SU-DHL-6 (cell line): ENCODE data around the gene SLC6A8.
"Not testable (repeated sequence)": the region's sequence is repeated elsewhere in the genome, so short reads cannot be mapped to it uniquely, and the experiment has no call there.

Experiments
- H2AFZ ChIP-seq: fragments of 200-600 bp; sonication (generic); 2 replicates; pipeline ENCODE4 v1.6.1; 2014; ENCODE audit warnings: low read depth, mild to moderate bottlenecking, moderate library complexity, mixed read lengths, antibody characterized with exemption, low read length; ENCODE audit not compliant: severe bottlenecking
- H3F3A ChIP-seq: fragments of 200-600 bp; shearing (Covaris generic); 2 replicates; pipeline ENCODE4 v1.6.0; 2016; ENCODE audit warnings: antibody characterized with exemption, mild to moderate bottlenecking; ENCODE audit not compliant: insufficient read depth
- H3K27ac ChIP-seq: fragments of 200-600 bp; sonication (generic); 2 replicates; pipeline ENCODE4 v1.5.1; 2016; ENCODE audit warnings: low read depth, mild to moderate bottlenecking, low read length, moderate library complexity, mixed read lengths
- H3K27me3 ChIP-seq: fragments of 200-600 bp; sonication (generic), shearing (Covaris generic); 2 replicates; pipeline ENCODE4 v1.6.0; 2014; ENCODE audit warnings: mild to moderate bottlenecking, low read length
- H3K36me3 ChIP-seq: fragments of 200-600 bp; sonication (generic); 2 replicates; pipeline ENCODE4 v1.6.1; 2014; ENCODE audit warnings: mild to moderate bottlenecking, low read length, mixed read lengths
- H3K4me2 ChIP-seq: fragments of 300-600, 200-600 bp; shearing (Covaris generic), sonication (generic); 2 replicates; pipeline ENCODE4 v1.6.0; 2014; ENCODE audit warnings: low read length, low read depth, mild to moderate bottlenecking; ENCODE audit not compliant: poor library complexity, severe bottlenecking
- H3K4me3 ChIP-seq: fragments of 200-600 bp; sonication (generic); 2 replicates; pipeline ENCODE4 v1.5.1; 2014; ENCODE audit warnings: antibody characterized with exemption, low read length, mild to moderate bottlenecking, mixed read lengths; ENCODE audit not compliant: insufficient read depth, poor library complexity, severe bottlenecking
- H3K79me2 ChIP-seq: fragments of 200-600 bp; sonication (generic); 2 replicates; pipeline ENCODE4 v1.6.1; 2014; ENCODE audit warnings: mild to moderate bottlenecking, low read length, moderate library complexity; ENCODE audit not compliant: insufficient read depth
- H3K9ac ChIP-seq: fragments of 200-600 bp; sonication (generic); 2 replicates; pipeline ENCODE4 v1.7.0; 2014; ENCODE audit warnings: mild to moderate bottlenecking, low read length
- H3K9me2 ChIP-seq: fragments of 200-600 bp; sonication (generic); replicated peaks from 2 replicates; pipeline ENCODE4 v1.6.1; 2014; ENCODE audit warnings: low read length; ENCODE audit not compliant: insufficient read depth
- H3K9me3 ChIP-seq: fragments of 200-600 bp; sonication (generic); 2 replicates; pipeline ENCODE4 v1.6.1; 2014; ENCODE audit warnings: low read length, mixed read lengths; ENCODE audit not compliant: insufficient read depth
- H4K20me1 ChIP-seq: fragments of 200-600 bp; sonication (generic); 2 replicates; pipeline ENCODE4 v1.6.1; 2014; ENCODE audit warnings: low read depth, mild to moderate bottlenecking, antibody characterized with exemption, low read length, moderate library complexity, mixed read lengths
- EZH2phosphoT487 ChIP-seq: fragments of 200-600 bp; sonication (generic), shearing (Covaris generic); conservative IDR thresholded peaks from 2 replicates; pipeline ENCODE4 v1.6.1; 2018; ENCODE audit warnings: mild to moderate bottlenecking, antibody characterized with exemption, low read length, moderate library complexity, mixed read lengths
- TF ChIP-seq, protein P1 (sequence below): fragments of 200-600 bp; sonication (generic); IDR thresholded peaks from one replicate; pipeline ENCODE4 v1.5.1; 2017; ENCODE audit warnings: antibody characterized with exemption, mild to moderate bottlenecking, low read length, moderate library complexity; ENCODE audit not compliant: insufficient read depth, poor library complexity, severe bottlenecking

Gene SLC6A8

DNA sequence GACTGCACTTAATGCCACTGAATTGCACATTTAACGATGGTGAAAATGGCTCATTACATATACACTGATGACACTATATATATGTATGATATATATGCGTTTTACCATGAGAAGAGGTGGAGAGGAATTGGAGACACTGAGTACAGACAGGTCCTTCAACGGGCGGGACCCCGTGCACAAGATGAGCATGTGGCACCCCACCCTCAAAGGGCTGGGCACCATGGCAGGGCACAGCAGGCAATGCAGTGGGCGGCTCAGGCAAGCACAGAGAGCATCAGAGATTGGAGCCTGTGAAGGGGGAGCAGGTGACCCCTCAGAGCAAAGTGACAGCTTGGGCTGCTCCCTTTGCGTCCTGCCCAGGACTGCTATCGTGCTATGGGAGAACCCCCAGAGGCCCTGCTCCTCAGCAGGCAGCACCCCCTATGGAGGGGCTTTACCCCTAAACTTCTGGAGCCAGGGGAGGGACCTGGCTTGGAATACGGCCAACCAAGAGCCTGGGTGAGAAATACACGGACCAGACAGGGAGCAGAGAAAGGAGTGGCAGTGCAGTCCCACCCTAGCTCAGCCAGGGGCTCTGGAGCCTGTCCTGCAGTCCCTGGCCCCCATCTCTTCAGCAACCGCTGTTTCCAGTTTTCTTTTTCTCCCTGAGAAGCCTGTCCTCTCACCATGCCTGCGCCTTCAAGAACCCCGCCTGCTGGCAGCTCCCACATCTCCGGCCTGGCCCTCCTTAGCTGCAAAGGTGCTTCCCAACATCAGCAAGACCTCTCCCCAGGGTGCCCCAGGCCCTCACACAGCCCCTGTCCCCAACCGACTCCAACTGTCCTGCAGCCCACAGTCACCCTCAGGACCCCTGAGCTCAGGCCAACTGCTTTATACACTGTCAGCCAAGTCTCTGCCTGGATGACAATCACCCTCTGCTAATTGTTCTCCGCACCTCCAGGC, 10.5 kb downstream of the SLC6A8 start:
- Histone ChIP-seq H3K9me2 (no peaks in the 10 kb centered on the region), H3K9me3 (no peaks in the 10 kb centered on the region), H3F3A (no peaks in the 10 kb centered on the region), H3K36me3 (no peaks in the 10 kb centered on the region), H3K4me3 (no peak overlapping the region), H3K79me2 (no peaks in the 10 kb centered on the region), H3K9ac (no peak overlapping the region), H4K20me1 (no peaks in the 10 kb centered on the region), H3K27ac (no peak overlapping the region), H2AFZ (no peak overlapping the region), H3K4me2 (no peak overlapping the region), H3K27me3 (no peaks in the 10 kb centered on the region)
- TF ChIP-seq, protein P1, sequence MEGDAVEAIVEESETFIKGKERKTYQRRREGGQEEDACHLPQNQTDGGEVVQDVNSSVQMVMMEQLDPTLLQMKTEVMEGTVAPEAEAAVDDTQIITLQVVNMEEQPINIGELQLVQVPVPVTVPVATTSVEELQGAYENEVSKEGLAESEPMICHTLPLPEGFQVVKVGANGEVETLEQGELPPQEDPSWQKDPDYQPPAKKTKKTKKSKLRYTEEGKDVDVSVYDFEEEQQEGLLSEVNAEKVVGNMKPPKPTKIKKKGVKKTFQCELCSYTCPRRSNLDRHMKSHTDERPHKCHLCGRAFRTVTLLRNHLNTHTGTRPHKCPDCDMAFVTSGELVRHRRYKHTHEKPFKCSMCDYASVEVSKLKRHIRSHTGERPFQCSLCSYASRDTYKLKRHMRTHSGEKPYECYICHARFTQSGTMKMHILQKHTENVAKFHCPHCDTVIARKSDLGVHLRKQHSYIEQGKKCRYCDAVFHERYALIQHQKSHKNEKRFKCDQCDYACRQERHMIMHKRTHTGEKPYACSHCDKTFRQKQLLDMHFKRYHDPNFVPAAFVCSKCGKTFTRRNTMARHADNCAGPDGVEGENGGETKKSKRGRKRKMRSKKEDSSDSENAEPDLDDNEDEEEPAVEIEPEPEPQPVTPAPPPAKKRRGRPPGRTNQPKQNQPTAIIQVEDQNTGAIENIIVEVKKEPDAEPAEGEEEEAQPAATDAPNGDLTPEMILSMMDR, result no peak
- no peak for TF ChIP-seq EZH2phosphoT487

DNA sequence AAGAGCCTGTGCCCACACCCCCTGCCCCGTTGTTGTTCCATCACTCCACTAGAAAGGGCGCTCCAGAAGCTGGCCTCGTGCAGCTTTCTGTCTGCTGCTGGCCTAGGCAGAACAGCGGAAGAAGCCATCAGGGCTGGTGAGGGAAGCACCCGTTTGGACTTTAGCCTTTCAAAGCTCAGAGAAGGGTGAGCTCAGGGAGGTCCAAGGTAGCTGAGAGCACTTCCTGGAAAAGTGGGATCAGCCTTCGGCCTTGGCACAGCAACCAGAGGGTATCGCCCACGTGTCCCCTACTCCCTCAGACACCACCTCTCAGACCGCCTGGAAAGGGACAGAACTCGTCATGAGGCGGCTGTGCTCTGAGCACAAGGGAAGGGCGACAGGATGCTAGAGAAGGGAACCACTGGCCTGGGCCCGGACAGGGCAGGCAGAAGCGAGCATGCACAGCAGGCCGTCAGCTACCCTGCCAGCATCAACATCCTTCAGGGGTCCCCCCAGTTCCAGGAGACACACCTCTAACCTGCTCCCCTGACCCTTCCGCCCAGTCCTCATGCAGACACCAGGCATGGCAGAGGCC, 11.6 kb downstream of the SLC6A8 start:
- H4K20me1 ChIP-seq, H3K4me3 ChIP-seq, H3K9me2 ChIP-seq, H3K36me3 ChIP-seq, H3K27me3 ChIP-seq, H3K9ac ChIP-seq, H3F3A ChIP-seq, H2AFZ ChIP-seq, H3K9me3 ChIP-seq, H3K79me2 ChIP-seq, H3K4me2 ChIP-seq, H3K27ac ChIP-seq: not testable (repeated sequence)

DNA sequence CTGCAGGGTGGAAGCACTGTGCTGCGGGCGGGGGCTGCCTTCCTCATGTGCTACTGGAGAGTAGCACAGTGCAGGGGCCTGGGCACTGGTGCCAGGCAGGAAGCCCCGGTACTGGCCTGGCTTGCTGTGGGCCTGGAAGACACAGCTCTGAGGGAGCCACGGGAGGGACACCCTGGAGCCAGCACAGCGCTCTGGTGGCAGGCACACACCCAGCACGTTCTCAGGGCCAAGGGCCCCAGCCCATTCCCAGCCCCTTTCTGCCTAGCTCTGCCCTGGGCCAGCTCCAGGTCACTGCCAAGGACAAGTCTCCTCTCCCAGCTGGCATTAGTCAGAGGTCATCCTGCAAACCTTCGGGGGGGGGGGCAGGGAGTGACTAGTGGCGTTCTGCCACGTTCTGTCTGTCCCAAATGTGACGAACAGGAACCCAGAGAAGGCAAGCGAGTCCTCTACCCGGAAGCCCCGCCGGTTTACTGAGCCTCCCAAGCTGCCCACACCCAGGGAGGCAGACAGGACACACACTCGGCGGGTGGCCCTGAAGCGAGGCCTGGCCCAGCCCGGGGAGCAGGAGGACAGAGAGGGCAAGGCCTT, 12.2 kb downstream of the SLC6A8 start:
- not testable (repeated sequence) for H3K9ac ChIP-seq, H3K79me2 ChIP-seq, H3K27me3 ChIP-seq, H2AFZ ChIP-seq, H3K4me3 ChIP-seq, H3F3A ChIP-seq, H3K9me3 ChIP-seq, H3K36me3 ChIP-seq, H3K9me2 ChIP-seq, H3K27ac ChIP-seq, H3K4me2 ChIP-seq, H4K20me1 ChIP-seq

DNA sequence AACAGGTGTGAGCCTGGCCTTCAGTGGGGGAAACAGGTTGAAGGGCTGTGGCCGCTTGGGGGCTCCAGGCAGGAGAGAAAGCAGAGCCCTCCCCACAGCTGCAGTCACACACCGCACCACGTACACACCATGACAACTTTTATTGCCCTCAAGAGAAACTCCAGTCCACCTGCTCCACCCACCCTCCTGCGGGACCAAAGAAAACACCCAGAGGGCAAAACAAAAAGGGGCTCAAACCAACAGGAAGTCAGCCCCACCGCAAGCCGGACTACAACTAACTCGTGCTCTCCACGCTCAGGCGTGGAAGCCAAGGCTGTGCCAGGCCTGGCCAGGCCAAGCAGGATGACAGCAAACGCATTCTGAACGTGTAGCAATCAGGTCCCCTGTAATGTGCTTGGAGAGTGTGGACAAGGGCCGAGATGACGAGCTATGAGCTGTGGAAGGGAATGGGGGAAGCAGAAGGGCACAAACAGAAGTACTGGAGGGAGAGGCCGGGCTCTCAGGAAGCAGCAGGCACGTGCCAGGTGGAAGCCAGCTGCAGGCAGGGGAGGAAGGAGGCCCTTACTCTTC, 12.7 kb downstream of the SLC6A8 start:
- TF ChIP-seq EZH2phosphoT487, result no peak
- TF ChIP-seq, protein P1, result no peak
- Histone ChIP-seq H3K79me2 (no peaks in the 10 kb centered on the region), H3K4me3 (no peak overlapping the region), H3K9ac (no peak overlapping the region), H3K27me3 (no peaks in the 10 kb centered on the region), H3K9me3 (no peaks in the 10 kb centered on the region), H4K20me1 (no peaks in the 10 kb centered on the region), H3K9me2 (no peaks in the 10 kb centered on the region), H2AFZ (no peak overlapping the region), H3F3A (no peaks in the 10 kb centered on the region), H3K4me2 (no peak overlapping the region), H3K36me3 (no peaks in the 10 kb centered on the region), H3K27ac (no peak overlapping the region)
